ENCODE results near the gene NOTCH1. TPM values are rescaled to one million over a fixed set of nuclear protein-coding genes. Genes with fewer than 3 reads are reported as not detected.

NOTCH1 gene
- total and polyA plus RNA-seq, 2 of the 8 experiments (the other 6 are each of a cell fraction or from before 2014, with no cell fraction given), result 6.9 to 55.6 TPM

DNA sequence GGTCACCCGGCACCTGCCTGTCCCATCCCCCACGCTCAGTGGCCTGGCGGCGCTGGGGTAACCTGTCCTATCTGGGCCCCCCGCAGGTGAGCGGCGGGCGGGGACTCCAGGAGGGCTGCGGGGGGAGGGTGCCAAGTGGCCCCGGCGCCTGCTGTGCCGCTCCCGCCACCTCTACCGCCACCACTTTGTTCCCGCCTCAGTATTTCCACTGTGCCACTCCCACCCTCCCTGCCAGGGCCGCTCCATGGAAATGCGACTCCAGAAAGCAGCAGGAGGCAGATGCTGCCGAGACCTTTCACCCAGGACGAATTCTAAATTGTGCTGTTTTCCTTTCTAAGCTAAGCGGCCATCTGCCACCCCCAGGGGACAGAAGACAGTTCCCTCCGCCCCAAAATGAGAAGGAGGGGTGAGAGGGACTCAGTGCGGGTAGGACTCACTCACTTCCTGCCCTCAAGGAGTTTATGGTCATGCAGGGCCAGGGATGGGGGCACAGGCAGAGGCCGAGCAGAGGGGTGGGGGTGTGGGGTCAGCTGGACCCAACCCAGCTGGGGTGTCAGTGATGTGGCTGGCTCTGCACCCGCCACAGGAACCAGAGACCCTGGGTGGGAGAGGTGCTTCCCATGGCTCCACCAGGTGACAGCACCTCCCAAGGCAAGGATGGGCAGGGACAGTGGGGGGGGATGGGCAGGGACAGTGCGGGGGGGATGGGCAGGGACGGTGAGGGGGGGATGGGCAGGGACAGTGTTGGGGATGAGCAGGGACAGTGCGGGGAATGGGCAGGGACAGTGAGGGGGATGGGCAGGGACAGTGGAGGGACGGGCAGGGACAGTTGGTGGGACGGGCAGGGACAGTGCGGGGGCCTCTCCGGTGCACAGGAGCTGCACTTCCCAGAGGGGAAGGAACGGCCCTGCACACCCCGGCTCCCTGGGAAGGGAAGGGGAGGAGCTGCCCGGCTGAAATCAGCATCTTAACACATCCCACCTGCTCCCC is 17.8 kb downstream of the NOTCH1 start (continued):
- TF ChIP-seq, protein P1, sequence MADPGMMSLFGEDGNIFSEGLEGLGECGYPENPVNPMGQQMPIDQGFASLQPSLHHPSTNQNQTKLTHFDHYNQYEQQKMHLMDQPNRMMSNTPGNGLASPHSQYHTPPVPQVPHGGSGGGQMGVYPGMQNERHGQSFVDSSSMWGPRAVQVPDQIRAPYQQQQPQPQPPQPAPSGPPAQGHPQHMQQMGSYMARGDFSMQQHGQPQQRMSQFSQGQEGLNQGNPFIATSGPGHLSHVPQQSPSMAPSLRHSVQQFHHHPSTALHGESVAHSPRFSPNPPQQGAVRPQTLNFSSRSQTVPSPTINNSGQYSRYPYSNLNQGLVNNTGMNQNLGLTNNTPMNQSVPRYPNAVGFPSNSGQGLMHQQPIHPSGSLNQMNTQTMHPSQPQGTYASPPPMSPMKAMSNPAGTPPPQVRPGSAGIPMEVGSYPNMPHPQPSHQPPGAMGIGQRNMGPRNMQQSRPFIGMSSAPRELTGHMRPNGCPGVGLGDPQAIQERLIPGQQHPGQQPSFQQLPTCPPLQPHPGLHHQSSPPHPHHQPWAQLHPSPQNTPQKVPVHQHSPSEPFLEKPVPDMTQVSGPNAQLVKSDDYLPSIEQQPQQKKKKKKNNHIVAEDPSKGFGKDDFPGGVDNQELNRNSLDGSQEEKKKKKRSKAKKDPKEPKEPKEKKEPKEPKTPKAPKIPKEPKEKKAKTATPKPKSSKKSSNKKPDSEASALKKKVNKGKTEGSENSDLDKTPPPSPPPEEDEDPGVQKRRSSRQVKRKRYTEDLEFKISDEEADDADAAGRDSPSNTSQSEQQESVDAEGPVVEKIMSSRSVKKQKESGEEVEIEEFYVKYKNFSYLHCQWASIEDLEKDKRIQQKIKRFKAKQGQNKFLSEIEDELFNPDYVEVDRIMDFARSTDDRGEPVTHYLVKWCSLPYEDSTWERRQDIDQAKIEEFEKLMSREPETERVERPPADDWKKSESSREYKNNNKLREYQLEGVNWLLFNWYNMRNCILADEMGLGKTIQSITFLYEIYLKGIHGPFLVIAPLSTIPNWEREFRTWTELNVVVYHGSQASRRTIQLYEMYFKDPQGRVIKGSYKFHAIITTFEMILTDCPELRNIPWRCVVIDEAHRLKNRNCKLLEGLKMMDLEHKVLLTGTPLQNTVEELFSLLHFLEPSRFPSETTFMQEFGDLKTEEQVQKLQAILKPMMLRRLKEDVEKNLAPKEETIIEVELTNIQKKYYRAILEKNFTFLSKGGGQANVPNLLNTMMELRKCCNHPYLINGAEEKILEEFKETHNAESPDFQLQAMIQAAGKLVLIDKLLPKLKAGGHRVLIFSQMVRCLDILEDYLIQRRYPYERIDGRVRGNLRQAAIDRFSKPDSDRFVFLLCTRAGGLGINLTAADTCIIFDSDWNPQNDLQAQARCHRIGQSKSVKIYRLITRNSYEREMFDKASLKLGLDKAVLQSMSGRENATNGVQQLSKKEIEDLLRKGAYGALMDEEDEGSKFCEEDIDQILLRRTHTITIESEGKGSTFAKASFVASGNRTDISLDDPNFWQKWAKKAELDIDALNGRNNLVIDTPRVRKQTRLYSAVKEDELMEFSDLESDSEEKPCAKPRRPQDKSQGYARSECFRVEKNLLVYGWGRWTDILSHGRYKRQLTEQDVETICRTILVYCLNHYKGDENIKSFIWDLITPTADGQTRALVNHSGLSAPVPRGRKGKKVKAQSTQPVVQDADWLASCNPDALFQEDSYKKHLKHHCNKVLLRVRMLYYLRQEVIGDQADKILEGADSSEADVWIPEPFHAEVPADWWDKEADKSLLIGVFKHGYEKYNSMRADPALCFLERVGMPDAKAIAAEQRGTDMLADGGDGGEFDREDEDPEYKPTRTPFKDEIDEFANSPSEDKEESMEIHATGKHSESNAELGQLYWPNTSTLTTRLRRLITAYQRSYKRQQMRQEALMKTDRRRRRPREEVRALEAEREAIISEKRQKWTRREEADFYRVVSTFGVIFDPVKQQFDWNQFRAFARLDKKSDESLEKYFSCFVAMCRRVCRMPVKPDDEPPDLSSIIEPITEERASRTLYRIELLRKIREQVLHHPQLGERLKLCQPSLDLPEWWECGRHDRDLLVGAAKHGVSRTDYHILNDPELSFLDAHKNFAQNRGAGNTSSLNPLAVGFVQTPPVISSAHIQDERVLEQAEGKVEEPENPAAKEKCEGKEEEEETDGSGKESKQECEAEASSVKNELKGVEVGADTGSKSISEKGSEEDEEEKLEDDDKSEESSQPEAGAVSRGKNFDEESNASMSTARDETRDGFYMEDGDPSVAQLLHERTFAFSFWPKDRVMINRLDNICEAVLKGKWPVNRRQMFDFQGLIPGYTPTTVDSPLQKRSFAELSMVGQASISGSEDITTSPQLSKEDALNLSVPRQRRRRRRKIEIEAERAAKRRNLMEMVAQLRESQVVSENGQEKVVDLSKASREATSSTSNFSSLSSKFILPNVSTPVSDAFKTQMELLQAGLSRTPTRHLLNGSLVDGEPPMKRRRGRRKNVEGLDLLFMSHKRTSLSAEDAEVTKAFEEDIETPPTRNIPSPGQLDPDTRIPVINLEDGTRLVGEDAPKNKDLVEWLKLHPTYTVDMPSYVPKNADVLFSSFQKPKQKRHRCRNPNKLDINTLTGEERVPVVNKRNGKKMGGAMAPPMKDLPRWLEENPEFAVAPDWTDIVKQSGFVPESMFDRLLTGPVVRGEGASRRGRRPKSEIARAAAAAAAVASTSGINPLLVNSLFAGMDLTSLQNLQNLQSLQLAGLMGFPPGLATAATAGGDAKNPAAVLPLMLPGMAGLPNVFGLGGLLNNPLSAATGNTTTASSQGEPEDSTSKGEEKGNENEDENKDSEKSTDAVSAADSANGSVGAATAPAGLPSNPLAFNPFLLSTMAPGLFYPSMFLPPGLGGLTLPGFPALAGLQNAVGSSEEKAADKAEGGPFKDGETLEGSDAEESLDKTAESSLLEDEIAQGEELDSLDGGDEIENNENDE (IDR thresholded peaks at IDR 0.05; ENCODE audit: insufficient replicate concordance, low read length), result no peak
- TF ChIP-seq, protein P2, sequence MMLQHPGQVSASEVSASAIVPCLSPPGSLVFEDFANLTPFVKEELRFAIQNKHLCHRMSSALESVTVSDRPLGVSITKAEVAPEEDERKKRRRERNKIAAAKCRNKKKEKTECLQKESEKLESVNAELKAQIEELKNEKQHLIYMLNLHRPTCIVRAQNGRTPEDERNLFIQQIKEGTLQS (IDR thresholded peaks at IDR 0.05; ENCODE audit: insufficient read depth, low read depth, low read length), result no peak
- TF ChIP-seq SIN3A (conservative IDR thresholded peaks at IDR 0.05 in 1 of 2, IDR thresholded peaks at IDR 0.05 in 1 of 2; ENCODE audit: low read depth in 1 of 2, low read length in 2 of 2) (no peak), KDM4A (IDR thresholded peaks at IDR 0.05; ENCODE audit: low read depth, low read length, severe bottlenecking) (no peak), SAP30 (IDR thresholded peaks at IDR 0.05; ENCODE audit: insufficient read depth, insufficient replicate concordance, low read length) (no peak), CBX5 (IDR thresholded peaks at IDR 0.05; ENCODE audit: low read depth, low read length) (no peak), CBX8 (IDR thresholded peaks at IDR 0.05; ENCODE audit: borderline replicate concordance, low read depth, low read length) (no peak)
